ENCODE results near the gene GPAT3.

GRCh38 chr4:83629945-83630721 is 94.2 kb downstream of the GPAT3 start:
- TF ChIP-seq, protein P1, sequence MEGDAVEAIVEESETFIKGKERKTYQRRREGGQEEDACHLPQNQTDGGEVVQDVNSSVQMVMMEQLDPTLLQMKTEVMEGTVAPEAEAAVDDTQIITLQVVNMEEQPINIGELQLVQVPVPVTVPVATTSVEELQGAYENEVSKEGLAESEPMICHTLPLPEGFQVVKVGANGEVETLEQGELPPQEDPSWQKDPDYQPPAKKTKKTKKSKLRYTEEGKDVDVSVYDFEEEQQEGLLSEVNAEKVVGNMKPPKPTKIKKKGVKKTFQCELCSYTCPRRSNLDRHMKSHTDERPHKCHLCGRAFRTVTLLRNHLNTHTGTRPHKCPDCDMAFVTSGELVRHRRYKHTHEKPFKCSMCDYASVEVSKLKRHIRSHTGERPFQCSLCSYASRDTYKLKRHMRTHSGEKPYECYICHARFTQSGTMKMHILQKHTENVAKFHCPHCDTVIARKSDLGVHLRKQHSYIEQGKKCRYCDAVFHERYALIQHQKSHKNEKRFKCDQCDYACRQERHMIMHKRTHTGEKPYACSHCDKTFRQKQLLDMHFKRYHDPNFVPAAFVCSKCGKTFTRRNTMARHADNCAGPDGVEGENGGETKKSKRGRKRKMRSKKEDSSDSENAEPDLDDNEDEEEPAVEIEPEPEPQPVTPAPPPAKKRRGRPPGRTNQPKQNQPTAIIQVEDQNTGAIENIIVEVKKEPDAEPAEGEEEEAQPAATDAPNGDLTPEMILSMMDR (conservative IDR thresholded peaks at IDR 0.05), result no peak
- no peak for TF ChIP-seq ZFX (IDR thresholded peaks at IDR 0.05)

Data from C4-2B (cell line).